NK-92 (cell line): ENCODE measurements around the gene EYA4.

Experiments used
- DNase-seq: peaks from one replicate; lab custom pipeline; 2025; ENCODE audit not compliant: unreplicated experiment; lab: John Stamatoyannopoulos, UW

EYA4 gene

GRCh38 chr6:133348846-133349245, 107.7 kb downstream of the EYA4 start:
- no peak for DNase-seq

- DNase-seq: no peak
Measured at GRCh38 chr6:133350928-133351327, 109.8 kb downstream of the EYA4 start.

GRCh38 chr6:133352046-133352445, 110.9 kb downstream of the EYA4 start:
- DNase-seq: no peak

- DNase-seq: no peak
Measured at GRCh38 chr6:133353061-133353460, 111.9 kb downstream of the EYA4 start.

- no peak for DNase-seq
Measured at GRCh38 chr6:133355922-133356321, 114.8 kb downstream of the EYA4 start.

- DNase-seq: no peak
Measured at GRCh38 chr6:133358574-133359150, 117.5 kb downstream of the EYA4 start.

- no peak for DNase-seq
Measured at GRCh38 chr6:133359256-133359655, 118.1 kb downstream of the EYA4 start.

- DNase-seq: no peak
Measured at GRCh38 chr6:133359760-133360159, 118.6 kb downstream of the EYA4 start.

GRCh38 chr6:133360194-133360593, 119.0 kb downstream of the EYA4 start:
- no peak for DNase-seq

GRCh38 chr6:133362813-133363212, 121.7 kb downstream of the EYA4 start:
- no peak for DNase-seq

GRCh38 chr6:133368664-133369063, 127.5 kb downstream of the EYA4 start:
- no peak for DNase-seq

- no peak for DNase-seq
Measured at GRCh38 chr6:133369773-133370272, 128.7 kb downstream of the EYA4 start.

- DNase-seq: no peak
Measured at GRCh38 chr6:133376743-133377142, 135.6 kb downstream of the EYA4 start.

GRCh38 chr6:133377219-133377618, 136.1 kb downstream of the EYA4 start:
- DNase-seq: no peak

- DNase-seq: no peak
Measured at GRCh38 chr6:133380047-133380446, 138.9 kb downstream of the EYA4 start.

GRCh38 chr6:133380723-133381122, 139.6 kb downstream of the EYA4 start:
- DNase-seq: no peak

GRCh38 chr6:133388731-133389130, 147.6 kb downstream of the EYA4 start:
- DNase-seq: no peak

GRCh38 chr6:133390168-133390567, 149.0 kb downstream of the EYA4 start:
- no peak for DNase-seq

GRCh38 chr6:133392015-133392414, 150.9 kb downstream of the EYA4 start:
- no peak for DNase-seq

- no peak for DNase-seq
Measured at GRCh38 chr6:133392641-133393040, 151.5 kb downstream of the EYA4 start.

GRCh38 chr6:133393891-133394290, 152.7 kb downstream of the EYA4 start:
- no peak for DNase-seq

GRCh38 chr6:133394630-133395029, 153.5 kb downstream of the EYA4 start:
- no peak for DNase-seq

- no peak for DNase-seq
Measured at GRCh38 chr6:133396233-133396983, 155.3 kb downstream of the EYA4 start.
